Smooth muscle cell (in vitro differentiated cells): ENCODE results near the gene SPACA6. TPM values are rescaled to one million over a fixed set of nuclear protein-coding genes. Genes with fewer than 3 reads are reported as not detected.

Experiments
- DNase-seq: peaks from one replicate; lab custom pipeline; 2025; ENCODE audit not compliant: unreplicated experiment; lab: John Stamatoyannopoulos, UW
- H2AFZ ChIP-seq: fragments of 200-600 bp; sonication (generic); 2 replicates; pipeline ENCODE4 v1.6.0; 2016; ENCODE audit warnings: antibody characterized with exemption, low read depth, mild to moderate bottlenecking
- H3F3A ChIP-seq: fragments of 200-600 bp; sonication (generic); 2 replicates; pipeline ENCODE4 v1.6.0; 2017; ENCODE audit warnings: antibody characterized with exemption, low read depth
- H3K27ac ChIP-seq: fragments of 200-600 bp; sonication (generic); 2 replicates; pipeline ENCODE4 v1.5.1; 2016; ENCODE audit warnings: low read depth, mild to moderate bottlenecking
- H3K27me3 ChIP-seq: fragments of 200-600 bp; sonication (generic); 2 replicates; pipeline ENCODE4 v1.6.1; 2016; ENCODE audit warnings: low read depth, mild to moderate bottlenecking
- H3K36me3 ChIP-seq: fragments of 200-600 bp; sonication (generic); 2 replicates; pipeline ENCODE4 v1.5.1; 2016; ENCODE audit warnings: low read depth
- H3K4me1 ChIP-seq: fragments of 200-600 bp; sonication (generic); 2 replicates; pipeline ENCODE4 v1.5.1; 2016; ENCODE audit warnings: low read depth
- H3K4me2 ChIP-seq: fragments of 200-600 bp; sonication (generic); 2 replicates; pipeline ENCODE4 v1.6.0; 2016; ENCODE audit warnings: mild to moderate bottlenecking
- H3K4me3 ChIP-seq: fragments of 200-600 bp; sonication (generic); 2 replicates; pipeline ENCODE4 v1.5.1; 2016; ENCODE audit warnings: mild to moderate bottlenecking
- H3K79me2 ChIP-seq: fragments of 200-600 bp; sonication (generic); 2 replicates; pipeline ENCODE4 v1.6.0; 2016; ENCODE audit warnings: low read depth, mild to moderate bottlenecking
- H3K9ac ChIP-seq: fragments of 200-600 bp; sonication (generic); 2 replicates; pipeline ENCODE4 v1.6.0; 2016; ENCODE audit warnings: low read depth
- H3K9me3 ChIP-seq: fragments of 200-600 bp; sonication (generic); replicated peaks from 2 replicates; pipeline ENCODE4 v1.5.1; 2016; ENCODE audit warnings: low read depth
- H4K20me1 ChIP-seq: fragments of 200-600 bp; sonication (generic); 2 replicates; pipeline ENCODE4 v1.6.0; 2016; ENCODE audit warnings: low read depth
- WGBS: methylation state at CpG from one replicate; pipeline ENCODE4 v1.1.7; 2016; ENCODE audit warnings: low lambda C conversion rate; 5-methylcytosine and 5-hydroxymethylcytosine counted together
- polyA plus RNA-seq: library from polyadenylated mRNA; unstranded; fragments of >200 nt; fragmentation: Nextera tagmentation; extraction: Ambion mirVana; gene quantifications from 2 replicates; pipeline ENCODE4 v1.2.1, GENCODE V29; 2016
- total RNA-seq: library from RNA; depleted of rRNA; stranded (reverse); fragments of >200 nt; gene quantifications from 2 replicates; pipeline ENCODE4 v1.2.3, GENCODE V29; 2014
- TF ChIP-seq, protein P1 (sequence below): fragments of 200-600 bp; sonication (generic); IDR thresholded peaks from 2 replicates; pipeline ENCODE4 v1.5.1; 2017; ENCODE audit warnings: borderline replicate concordance, mild to moderate bottlenecking, antibody characterized with exemption; ENCODE audit not compliant: insufficient read depth, poor library complexity, severe bottlenecking

Gene SPACA6
- total and polyA plus RNA-seq, 2 experiments from 2014 or later, result 3.0 to 4.1 TPM

DNA sequence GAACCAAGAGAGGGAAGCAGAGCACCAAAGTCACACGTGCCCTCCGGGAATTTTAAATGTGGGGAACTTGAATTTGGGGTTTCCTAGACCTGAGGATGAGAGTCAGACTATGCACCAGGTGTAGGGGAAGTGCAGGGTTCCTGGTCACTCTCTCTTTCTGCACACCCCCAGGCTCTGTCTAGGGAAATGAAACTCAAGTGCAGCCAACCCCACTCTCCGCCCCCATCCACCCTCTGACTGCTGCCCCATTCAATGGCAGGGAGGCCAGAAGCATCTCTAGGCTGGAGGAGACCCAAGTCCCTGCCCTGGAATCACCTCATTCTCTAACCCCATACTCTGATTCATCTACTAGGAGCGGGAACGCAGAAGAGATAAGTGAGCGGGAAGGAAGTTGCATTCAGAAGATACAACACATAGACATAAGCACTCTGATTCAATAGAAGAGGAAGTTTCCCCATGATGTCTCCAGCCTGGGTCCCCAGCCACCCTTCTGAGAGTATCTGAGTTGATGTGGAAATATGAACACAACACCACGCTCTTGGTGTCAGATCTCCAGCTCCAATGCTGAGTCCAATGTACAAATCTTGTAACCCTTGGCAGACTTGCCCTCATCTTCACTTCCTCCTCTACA, 41.8 kb upstream of the SPACA6 start:
- Histone ChIP-seq H3F3A (no peaks in the 10 kb centered on the region), H3K4me2 (no peak overlapping the region), H3K27me3 (no peaks in the 10 kb centered on the region), H3K9me3 (no peaks in the 10 kb centered on the region), H3K79me2 (no peaks in the 10 kb centered on the region), H4K20me1 (no peaks in the 10 kb centered on the region), H3K4me3 (no peak overlapping the region), H3K4me1 (no peaks in the 10 kb centered on the region), H3K27ac (no peak overlapping the region), H3K9ac (no peak overlapping the region), H2AFZ (no peak overlapping the region), H3K36me3 (no peaks in the 10 kb centered on the region)
- TF ChIP-seq, protein P1, sequence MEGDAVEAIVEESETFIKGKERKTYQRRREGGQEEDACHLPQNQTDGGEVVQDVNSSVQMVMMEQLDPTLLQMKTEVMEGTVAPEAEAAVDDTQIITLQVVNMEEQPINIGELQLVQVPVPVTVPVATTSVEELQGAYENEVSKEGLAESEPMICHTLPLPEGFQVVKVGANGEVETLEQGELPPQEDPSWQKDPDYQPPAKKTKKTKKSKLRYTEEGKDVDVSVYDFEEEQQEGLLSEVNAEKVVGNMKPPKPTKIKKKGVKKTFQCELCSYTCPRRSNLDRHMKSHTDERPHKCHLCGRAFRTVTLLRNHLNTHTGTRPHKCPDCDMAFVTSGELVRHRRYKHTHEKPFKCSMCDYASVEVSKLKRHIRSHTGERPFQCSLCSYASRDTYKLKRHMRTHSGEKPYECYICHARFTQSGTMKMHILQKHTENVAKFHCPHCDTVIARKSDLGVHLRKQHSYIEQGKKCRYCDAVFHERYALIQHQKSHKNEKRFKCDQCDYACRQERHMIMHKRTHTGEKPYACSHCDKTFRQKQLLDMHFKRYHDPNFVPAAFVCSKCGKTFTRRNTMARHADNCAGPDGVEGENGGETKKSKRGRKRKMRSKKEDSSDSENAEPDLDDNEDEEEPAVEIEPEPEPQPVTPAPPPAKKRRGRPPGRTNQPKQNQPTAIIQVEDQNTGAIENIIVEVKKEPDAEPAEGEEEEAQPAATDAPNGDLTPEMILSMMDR, result no peak
- 78% methylated on average over 7 of the region's 7 CpGs for WGBS
- DNase-seq, result no peak

GRCh38 chr19:51652266-51652665, 40.9 kb upstream of the SPACA6 start:
- no peaks in the 10 kb centered on the region for H3K4me1 ChIP-seq

GRCh38 chr19:51653162-51653561, 40.0 kb upstream of the SPACA6 start:
- Histone ChIP-seq H3K4me2 (no peak overlapping the region), H2AFZ (no peak overlapping the region), H3K9ac (no peak overlapping the region), H3K79me2 (no peaks in the 10 kb centered on the region), H3K27me3 (no peaks in the 10 kb centered on the region), H3K4me3 (no peak overlapping the region), H4K20me1 (no peaks in the 10 kb centered on the region), H3K36me3 (no peaks in the 10 kb centered on the region), H3K4me1 (no peaks in the 10 kb centered on the region), H3K9me3 (no peaks in the 10 kb centered on the region), H3F3A (no peaks in the 10 kb centered on the region), H3K27ac (no peak overlapping the region)
- WGBS, result 32% methylated on average over 2 of the region's 2 CpGs
- TF ChIP-seq, protein P1, result no peak
- no peak for DNase-seq

More at GRCh38 chr19:51652266-51652665, 40.9 kb upstream of the SPACA6 start:
- Histone ChIP-seq H4K20me1 (no peaks in the 10 kb centered on the region), H3K36me3 (no peaks in the 10 kb centered on the region), H2AFZ (no peak overlapping the region), H3K79me2 (no peaks in the 10 kb centered on the region), H3K9ac (no peak overlapping the region), H3K9me3 (no peaks in the 10 kb centered on the region), H3K27ac (no peak overlapping the region), H3F3A (no peaks in the 10 kb centered on the region), H3K27me3 (no peaks in the 10 kb centered on the region), H3K4me3 (no peak overlapping the region), H3K4me2 (no peak overlapping the region)
- DNase-seq, result no peak
- 61% methylated on average over 4 of the region's 4 CpGs for WGBS
- TF ChIP-seq, protein P1, result no peak

DNA sequence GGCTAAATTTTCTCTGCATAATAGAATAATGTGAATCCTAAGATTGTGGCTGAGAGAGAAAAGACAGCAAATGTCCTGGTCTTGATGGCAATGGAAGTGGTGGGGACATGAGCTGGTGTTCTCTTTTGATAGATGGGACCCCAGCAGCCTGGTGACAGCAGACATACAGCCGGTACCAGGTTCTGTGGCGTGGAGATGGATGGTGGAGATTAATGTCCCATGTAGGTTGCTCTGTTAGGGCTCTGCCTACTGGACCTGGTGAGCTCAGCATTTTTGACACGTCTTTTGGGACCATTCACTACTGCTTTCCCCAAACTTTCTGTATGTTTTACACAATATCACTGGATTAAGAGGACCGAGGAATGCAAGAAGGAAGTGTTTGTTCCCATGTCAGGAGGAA, 38.3 kb upstream of the SPACA6 start:
- Histone ChIP-seq H3K4me3 (no peak overlapping the region), H3K79me2 (no peaks in the 10 kb centered on the region), H3K9ac (no peak overlapping the region), H2AFZ (no peak overlapping the region), H3F3A (no peaks in the 10 kb centered on the region), H3K4me2 (no peak overlapping the region), H3K36me3 (no peaks in the 10 kb centered on the region), H4K20me1 (no peaks in the 10 kb centered on the region), H3K4me1 (no peaks in the 10 kb centered on the region), H3K27me3 (peaks cover 8% of the 10 kb centered on the region), H3K9me3 (no peaks in the 10 kb centered on the region), H3K27ac (no peak overlapping the region)
- no peak for DNase-seq
- TF ChIP-seq, protein P1, result no peak
- WGBS, result 79% methylated on average over 4 of the region's 4 CpGs
